Fibroblast of pulmonary artery (primary cell): Measurements from ENCODE around the gene SPINT3.

ENCODE experiments used
- DNase-seq: peaks from one replicate; pipeline ENCODE4 v3.0.0-alpha.2; 2010; ENCODE audit warnings: low read depth
- H3K4me3 ChIP-seq: replicated peaks from 2 replicates; pipeline ENCODE4 v1.5.1; 2011; ENCODE audit warnings: low read depth, mild to moderate bottlenecking, control low read depth, low read length, moderate library complexity
- TF ChIP-seq, protein P1 (sequence below): IDR thresholded peaks from 2 replicates; pipeline ENCODE4 v1.5.1; 2011; ENCODE audit warnings: mild to moderate bottlenecking, control low read depth, low read length, inconsistent platforms; ENCODE audit errors: missing control alignments

SPINT3 gene

DNA sequence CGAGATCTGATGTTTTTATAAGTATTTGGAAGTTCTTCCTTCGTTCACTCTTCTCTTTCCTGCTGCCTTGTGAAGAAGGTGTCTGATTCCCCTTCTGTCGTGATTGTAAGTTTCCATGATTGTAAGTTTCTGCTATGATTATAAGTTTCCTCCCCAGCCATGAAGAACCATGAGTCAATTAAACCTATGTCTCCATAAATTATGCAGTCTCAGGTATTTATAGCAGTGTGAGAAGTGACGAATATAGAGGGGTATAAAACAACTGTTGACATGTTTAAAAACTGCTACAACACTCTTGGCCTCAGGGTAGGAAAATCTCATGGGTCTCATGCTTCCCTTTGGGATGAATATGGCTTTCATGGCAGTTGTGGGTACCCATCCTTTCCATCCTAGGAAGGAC is 51.7 kb downstream of the SPINT3 start:
- TF ChIP-seq, protein P1, sequence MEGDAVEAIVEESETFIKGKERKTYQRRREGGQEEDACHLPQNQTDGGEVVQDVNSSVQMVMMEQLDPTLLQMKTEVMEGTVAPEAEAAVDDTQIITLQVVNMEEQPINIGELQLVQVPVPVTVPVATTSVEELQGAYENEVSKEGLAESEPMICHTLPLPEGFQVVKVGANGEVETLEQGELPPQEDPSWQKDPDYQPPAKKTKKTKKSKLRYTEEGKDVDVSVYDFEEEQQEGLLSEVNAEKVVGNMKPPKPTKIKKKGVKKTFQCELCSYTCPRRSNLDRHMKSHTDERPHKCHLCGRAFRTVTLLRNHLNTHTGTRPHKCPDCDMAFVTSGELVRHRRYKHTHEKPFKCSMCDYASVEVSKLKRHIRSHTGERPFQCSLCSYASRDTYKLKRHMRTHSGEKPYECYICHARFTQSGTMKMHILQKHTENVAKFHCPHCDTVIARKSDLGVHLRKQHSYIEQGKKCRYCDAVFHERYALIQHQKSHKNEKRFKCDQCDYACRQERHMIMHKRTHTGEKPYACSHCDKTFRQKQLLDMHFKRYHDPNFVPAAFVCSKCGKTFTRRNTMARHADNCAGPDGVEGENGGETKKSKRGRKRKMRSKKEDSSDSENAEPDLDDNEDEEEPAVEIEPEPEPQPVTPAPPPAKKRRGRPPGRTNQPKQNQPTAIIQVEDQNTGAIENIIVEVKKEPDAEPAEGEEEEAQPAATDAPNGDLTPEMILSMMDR: no peak
- no peak overlapping the region for H3K4me3 ChIP-seq
- DNase-seq: no peak

DNA sequence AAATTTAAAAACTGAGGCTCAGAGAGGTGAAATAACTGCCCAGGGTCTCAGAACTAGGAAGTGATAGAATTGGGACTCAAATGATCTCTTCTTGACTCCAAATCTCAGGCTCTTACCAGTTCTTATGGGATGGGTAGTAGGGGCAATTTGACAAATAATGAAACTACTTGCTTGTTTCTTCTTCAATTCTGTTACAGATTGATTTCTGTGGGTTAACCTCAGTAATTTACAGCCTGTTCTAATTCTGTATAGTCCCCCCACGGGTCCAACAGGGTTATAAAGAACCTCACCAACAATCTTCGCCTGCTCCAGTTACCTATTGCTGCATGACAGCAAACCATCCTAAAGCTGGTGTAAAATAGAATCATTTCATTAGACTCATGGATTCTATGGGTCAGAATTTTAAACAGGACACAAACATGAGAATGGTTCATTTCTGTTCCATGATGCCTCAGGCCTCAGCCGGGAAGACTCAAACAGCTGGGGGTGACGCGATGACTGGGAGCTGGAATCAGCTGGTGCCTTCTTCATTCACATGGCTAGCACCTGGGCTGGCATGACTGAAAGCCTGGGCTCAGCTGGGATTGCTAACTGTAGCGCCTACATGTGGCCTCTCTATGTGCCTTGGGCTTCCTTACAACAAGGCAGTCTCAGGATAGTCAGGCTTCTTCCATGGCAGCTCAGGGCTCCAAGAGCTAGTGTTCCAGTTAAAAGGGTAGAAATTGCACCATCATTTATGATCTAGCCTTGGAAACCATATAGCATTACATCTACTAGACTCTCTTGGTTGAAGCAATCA is 52.5 kb downstream of the SPINT3 start:
- TF ChIP-seq, protein P1: no peak
- DNase-seq: no peak
- no peak overlapping the region for H3K4me3 ChIP-seq
